HG02588 (cell line): ENCODE results near the gene RPL7A.
"Not testable (repeated sequence)": the region's sequence is repeated elsewhere in the genome, so short reads cannot be mapped to it uniquely, and the experiment has no call there.

ENCODE experiments used
- ATAC-seq: cut with Tn5 transposase; IDR thresholded peaks from one replicate; pipeline ENCODE4 v1.9.1; 2021; ENCODE audit warnings: mild to moderate bottlenecking, moderate library complexity; ENCODE audit not compliant: unreplicated experiment

RPL7A gene

DNA sequence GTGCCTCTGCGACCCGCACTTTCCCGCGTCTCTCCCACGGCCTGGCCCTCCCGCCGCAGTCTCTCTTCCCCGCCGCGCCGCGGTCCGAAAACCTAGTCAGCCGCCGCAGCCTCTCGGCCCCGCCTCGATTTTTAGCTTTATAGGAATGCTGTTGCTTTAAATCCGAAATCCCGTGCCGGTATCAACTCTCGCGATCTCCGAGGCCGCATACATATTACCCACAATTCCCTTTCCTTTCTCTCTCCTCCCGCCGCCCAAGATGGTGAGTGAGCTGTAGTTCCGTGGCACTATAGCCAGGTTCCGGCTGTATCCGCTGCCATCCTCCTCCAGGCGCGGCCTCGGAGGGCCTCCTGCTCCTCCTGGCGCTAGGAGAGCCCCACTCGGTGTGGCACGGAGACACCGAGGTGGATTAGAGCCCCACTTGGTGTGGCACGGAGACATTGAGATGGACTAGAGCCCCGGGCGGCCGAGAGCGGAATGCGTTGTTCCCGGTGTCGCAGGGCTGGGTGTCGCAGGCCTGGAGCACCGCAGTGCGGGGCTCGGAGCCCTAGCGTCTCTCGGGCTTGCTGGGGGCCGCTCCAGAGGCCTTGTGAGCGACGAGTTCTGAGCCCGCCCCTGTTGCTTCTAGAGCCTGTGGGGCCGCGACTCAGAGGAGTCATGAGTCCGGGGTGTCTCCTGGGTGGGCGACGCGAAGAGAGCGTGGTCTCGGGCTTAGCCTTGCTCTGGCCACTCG lies at the start of gene RPL7A, which contains the start of gene MED22:
RPL7A (plus strand) TSS at position 234 of the 733 bp plus-strand sequence; CDS start at position 260, 26 bp downstream.
MED22 (minus strand) TSS at position 147 of the 733 bp plus-strand sequence. CDS start 1,469 bp downstream, outside the sequence.
- ATAC-seq: peak; percentile 56

DNA sequence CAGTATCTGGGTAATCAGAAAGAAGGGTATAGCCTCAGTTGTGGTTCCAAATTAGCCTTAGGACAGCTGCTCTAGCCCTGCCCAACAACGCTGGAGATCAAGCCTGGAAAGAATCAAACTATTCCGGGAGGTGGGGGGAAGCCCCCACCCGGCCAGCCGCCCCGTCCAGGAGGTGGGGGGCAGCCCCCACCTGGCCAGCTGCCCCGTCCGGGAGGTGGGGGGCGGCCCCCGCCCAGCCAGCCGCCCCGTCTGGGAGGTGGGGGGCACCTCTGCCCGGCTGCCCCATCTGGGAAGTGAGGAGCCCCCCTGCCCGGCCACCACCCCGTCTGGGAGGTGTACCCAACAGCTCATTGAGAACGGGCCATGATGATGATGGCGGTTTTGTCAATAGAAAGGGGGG lies 48.0 kb upstream of the RPL7A start:
- ATAC-seq: not testable (repeated sequence)

DNA sequence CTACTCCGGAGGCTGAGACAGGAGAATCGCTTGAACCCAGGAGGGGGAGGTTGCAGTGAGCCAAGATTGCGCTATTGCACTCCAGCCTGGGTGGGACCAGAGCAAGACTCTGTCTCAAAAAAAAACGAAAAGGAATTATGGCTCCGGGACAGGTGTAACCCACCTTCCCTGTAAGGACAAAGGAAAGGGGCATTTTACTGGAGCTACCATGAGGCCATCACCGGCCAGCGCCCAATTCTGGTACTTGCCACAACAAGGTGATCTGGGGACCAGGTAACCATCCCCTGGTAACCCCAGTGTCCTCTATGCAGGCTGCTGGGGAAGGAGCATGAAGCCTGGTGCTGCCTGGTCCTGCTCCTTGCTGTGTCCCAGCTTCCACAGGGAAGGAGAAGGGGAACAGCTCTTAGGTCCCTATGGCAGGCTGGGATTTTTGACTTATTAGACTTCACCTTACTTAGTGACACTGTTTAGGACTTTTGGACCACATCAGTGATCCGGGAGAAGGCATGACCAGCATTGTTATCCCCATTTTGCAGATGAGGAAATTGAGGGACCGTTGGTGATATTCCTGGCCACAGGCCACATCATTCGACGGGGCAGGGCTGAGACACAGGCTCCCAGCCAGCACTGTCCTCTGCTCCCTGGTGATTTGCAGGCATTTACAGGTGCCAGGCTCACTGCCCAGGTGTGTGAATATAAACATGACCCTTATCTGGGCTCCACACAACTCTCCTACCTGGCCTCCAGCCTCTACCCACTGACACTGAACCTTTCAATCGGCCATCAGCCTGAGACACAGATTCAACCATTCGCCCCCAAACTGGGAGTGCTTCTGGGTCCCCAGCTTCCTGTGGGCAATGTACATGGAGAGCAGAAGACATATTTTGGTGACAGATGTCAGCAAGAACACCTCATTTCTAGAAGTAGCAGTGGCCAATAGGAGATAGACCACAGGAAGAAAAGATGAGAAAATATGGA lies 46.5 kb upstream of the RPL7A start:
- ATAC-seq: no peak

DNA sequence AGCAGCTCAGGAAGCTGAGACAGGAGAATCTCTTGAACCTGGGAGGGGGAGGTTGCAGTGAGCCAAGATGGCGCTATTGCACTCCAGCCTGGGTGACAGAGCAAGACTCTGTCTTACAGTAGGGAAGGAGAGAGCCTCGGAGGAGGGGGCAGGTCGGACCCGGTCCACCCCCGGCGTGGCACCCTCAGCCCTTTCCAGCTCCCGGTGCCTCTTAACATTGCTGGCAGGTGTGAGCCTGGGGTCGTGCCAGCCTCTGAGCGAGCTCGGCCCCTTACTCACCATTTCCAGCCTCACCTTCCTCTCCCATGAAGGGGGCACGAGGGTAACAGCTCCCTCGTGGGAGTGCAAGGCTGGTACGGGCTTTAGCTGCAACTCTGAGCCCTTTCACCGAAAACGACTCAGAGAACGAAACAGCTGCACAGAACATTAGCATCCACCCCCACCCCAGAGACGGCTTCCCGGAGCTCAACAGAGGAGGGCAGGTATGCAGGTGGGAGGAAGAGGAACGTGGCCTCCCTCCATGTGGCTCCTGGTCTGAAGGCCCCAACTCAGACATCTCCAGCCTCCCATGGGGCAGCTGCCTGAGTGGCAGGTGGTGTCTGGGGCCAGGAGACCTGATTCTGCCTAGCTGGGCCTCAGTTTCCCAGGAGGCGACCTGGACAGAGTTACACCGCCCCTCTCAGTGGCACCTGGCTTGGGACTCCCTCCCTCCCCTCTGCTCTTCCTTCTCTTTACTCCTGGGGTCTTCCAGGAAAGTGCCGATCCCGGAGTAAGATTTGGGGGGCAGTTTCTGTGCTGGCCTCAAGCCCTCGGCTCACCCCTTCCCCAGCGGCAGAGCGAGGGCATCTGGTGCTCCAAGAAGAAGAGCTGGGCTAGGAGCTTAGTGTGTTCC lies 44.5 kb upstream of the RPL7A start:
- ATAC-seq: no peak

DNA sequence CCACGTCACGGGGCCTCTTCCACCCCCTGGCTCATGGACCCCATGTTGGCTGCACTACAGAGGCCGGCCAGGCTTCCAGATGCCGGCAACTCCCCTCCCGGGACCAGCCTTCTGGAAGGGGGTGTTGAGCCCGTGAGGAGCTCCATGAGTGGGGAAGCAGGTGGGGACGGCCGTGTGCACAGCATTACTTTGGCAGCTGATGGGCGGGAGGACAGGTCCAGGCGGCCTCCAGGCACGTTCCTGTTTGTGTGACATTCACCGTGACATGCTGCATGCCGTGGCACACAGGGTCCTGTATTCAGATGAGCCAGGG lies 43.9 kb upstream of the RPL7A start:
- no peak for ATAC-seq

DNA sequence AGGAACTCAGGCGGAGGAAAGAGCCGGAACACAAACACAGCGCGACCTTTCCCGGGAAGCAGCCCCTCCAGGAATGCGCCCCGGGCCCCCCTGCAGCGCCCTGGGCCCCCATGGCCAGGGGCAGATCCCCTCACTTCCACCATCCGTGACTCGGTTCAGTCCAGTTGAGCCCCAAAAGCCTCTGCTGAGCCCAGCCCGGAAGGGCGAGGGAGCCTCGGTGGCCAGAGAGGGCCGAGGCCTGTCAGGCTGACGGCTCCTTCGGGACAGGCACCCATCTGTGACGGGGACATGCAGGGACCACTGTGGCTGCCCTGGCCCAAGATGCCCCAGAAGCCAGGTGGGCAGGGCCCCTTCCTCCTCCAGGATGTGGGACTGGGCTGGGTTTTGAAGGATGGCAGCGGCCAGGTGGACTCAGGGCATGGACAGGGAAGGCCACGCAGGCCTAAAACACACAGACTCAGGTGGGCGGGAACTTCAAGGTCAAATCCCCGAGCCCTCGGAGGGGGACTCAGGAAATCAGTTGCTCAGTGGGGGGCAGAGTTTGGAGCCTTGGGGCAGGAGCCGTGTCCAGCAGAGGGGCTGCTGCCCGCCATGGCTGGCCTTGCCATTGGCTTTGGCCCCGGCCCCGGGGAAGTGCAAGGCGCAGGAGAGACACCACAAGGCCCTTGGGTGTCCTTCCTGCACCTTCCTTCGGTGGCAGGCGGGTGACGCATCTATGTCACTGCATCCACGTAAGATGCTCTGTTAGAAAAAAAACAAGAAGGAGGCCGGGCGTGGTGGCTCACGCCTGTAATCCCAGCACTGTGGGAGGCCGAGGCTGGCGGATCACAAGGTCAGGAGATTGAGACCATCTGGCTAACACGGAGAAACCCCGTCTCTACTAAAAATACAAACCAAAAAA lies 43.3 kb upstream of the RPL7A start:
- ATAC-seq: no peak

DNA sequence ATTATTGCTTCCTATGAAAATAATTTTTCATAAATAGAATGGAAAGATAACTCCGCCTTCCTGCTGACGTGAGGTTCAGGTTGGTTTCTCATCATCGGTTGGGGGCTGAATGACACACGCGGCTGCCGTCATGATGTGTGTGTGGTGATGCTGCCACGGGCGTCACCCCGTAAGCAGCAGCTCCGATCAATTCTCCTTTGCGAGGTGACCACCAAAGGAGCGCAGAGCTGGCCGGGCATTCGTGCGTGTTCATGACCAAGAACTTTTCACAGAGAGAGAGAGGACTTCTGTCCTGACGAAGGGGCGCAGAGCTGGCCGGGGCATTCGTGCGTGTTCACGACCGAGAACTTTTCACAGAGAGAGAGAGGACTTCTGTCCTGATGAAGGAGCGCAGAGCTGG lies 42.3 kb upstream of the RPL7A start:
- ATAC-seq: no peak

DNA sequence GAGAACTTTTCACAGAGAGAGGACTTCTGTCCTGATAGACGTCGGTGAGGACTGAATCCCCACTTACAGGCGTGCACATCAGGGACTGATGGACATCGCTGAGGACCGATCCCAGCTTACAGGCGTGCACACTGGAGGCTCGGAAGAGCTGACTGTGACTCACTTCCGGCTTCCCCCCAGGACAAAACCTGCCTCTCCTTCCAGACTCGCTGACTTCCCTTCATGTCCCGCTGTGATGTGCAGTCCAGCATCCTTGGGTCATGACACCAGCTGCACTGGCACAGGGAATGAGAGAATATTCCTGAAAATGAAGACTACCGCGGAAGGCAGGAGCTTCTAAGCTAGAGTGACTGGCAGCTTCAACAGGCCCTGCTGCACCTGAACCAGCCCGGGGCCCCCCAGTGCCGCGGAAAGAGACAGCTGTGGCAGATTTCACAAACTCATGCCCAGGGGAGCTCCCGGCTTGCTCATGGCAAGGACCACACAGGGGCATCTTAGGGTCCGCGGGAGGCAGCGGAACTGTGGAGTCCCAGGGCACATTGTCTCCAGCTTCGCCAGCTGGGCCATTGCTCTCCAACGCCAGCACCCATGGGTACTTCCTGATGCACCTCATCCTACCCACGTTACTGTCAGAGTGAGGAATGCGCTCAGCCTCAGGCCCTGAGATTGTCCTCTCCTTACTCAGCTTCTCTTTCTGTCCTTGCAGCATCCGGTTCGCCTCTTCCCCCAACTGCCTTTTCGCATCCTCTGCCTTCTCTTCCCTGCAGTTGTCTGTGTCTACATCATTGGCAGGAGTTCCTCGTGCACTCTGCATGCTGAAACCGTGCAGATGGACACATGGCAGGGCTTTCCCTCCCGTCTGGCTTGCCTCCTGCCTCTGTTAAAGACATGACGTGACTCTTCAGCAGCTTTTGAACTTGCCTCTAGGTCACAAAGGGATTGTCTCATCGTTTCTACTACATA lies 41.5 kb upstream of the RPL7A start:
- ATAC-seq: no peak

DNA sequence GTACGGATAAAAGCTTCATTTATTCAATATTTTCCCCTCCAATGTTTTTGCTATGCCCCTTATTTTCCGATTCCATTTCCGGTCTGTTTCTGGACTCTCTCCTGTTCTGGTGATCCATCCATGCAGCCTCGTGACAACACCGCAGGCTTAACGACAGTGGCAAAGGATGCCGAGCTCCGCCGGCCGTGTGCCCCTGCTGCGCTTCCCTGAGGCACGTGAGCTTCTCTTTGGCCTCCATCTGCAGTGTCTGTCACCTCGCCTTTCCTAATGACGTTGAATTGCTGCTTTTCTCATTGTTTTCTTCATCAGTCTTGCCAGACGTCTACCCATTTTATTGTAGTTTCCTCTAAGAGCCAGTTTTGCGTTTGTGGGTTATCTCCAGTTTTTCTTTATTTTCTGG lies 40.7 kb upstream of the RPL7A start:
- no peak for ATAC-seq

DNA sequence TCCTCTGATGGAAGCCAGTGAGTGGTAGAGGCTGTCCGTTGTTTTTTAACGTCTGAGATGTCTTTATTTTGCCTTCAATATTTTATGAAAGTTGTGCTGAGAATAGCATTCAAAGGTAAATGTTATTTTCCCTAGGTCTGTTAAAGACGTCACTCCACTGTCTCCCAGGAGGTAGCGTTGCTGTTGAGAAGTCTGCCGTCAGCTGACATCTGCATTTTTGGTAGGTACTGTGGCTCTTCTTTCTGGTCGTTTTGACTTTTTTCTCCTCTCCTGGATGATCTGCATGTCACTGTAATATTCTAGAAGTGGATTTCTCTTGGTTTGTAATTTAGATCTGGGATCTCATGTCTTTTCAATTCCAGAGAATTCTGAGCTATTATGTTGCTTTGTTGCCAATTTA lies 38.4 kb upstream of the RPL7A start:
- ATAC-seq: no peak

DNA sequence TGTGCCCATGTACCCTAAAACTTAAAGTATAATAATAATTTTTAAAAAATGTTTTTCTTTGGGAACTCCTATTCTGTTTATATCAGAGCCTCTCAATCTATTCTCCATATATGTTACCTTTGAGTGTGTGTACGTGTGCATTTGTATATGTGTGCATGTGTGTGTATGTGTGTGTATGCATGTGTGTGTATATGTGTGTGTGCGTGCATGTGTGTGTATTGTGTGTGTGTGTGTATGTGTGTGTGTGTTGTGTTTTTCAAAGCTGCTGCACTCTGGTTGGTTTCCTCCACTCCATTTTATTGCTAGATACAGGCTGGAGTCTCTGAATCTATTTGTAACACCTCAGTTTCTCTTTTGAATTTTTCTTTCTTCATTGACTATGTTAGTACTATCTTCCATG lies 32.0 kb upstream of the RPL7A start:
- ATAC-seq: no peak

DNA sequence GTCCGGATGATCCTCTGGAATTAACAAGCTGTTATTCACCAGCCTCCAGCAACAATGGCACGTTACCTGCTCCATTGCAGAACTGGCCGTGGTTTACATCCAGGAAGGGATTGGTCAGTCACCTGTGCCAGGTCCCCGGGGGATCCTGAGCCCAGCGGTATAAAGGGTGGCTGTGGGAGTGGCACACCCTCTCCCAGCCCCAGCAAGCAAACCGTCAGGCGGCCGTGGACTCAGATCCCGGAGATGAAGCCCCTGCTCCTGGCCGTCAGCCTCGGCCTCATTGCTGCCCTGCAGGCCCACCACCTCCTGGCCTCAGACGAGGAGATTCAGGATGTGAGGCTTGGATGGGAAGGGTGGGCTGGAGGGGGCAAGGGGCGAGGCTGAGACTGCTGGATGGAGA lies 30.5 kb upstream of the RPL7A start:
- not testable (repeated sequence) for ATAC-seq

DNA sequence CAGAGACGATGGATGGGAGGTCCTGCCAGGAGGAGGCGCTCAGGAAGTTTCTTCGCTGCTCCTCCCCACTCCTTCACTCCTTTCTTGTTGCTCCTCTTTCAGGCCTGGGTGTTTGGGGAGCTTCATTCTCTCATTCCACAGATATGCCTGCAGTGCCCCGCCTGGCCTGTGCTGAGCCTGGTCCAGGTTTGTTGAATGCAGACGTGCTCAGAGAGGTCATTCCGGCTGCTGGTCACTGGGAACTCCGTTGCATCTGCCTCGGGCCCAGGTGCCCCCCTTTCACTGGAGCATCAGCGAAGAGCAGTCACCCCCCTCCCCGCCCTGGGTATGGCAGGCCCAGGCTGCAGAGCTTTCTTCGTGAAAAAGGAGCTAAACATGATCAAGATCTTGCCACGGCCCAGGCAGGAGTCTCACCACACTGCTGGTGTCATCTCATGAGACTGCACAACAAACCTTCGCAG lies 27.6 kb upstream of the RPL7A start:
- no peak for ATAC-seq

DNA sequence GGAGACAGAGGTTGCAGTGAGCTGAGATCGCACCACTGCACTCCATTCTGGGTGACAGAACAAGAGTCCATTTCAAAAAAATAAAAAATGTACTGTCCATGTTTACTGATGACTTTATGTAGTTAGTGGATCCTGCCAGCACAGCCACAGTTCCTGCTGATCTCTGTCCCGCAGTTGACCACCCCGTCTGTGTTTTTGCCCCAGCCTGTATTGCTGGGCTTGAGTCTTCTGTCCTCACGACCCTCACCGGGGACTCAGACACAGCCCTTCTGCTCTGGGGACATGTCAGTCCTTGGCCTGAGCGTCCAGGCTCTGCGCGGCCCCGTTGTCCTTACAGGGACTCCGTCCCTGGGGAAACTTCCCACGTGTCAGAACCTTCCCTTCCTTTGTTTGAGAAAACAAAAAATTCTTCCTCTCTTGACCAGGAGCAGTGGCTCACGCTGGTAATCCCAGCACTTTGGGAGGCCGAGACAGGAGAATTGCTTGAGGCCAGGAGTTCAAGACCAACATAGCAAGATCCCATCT lies 26.5 kb upstream of the RPL7A start:
- no peak for ATAC-seq

DNA sequence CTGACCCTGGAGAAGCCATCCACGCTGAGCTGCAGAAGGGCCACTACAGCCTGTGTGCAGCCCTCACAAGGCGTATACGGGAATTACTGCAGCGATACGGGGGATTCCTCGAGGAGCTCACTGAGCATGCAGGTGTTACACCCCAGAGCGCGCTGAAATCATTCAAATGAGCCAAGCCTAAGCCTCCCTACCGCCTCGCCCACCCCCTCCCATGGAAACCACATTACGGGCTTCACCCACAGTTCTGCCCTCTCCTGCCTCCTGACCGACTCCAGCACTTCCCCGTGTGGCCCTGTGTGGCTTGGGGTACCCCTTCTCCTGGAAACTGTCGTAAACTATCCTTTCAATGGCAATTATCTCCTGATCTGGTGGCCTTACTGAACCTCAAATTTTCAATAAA lies 25.3 kb upstream of the RPL7A start:
- no peak for ATAC-seq

DNA sequence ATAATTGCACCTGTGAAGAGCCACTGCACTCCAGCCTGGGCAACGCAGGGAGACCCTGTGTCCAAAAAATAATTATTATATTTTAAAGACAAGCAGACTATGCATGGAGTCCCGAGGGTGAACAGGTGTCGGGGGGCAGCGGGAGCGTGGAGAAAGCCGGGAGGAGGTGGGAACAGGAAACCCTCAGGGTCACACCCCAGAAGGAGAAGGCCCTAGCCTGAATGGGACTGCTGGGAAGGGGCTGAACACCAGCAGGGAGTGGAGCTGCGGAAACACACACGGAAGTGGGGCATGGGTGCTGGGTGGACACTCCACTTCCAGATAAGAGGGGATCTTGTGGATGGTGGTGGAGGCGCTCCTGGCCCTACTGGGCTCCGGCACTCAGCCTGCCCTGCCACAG lies 24.8 kb upstream of the RPL7A start:
- ATAC-seq: no peak

DNA sequence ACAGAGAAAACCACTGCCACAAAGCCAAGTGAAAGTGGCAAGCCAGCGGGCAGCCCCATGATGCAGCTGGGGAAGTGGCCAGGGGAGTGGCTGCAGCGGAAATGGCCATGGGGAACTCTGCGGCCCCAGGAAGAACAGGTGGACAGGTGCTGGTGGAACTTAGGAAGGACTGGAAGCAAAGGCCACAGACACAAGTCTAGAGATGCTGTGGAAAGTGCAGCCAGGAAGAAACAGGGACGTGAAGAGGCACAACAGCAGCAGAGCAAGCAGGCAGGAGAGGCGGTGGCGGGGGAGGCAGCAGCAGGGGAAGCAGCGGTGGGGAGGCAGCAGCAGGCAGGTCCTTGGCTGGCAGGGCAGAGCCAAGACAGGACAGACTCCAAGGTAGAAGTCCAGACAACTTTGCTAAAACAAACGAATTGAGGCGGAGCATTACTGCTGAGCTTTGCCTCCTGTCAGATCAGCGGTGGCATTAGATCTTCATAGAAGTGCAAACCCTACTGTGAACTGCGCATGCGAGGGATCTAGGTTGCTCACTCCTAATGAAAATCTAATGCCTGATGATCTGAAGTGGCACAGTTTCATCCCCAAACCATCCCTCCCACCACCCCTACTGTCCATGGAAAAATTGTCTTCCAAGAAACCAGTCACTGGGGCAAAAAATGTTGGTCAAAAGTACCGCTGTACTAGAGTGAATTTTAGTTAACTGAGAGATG lies 23.9 kb upstream of the RPL7A start:
- no peak for ATAC-seq

DNA sequence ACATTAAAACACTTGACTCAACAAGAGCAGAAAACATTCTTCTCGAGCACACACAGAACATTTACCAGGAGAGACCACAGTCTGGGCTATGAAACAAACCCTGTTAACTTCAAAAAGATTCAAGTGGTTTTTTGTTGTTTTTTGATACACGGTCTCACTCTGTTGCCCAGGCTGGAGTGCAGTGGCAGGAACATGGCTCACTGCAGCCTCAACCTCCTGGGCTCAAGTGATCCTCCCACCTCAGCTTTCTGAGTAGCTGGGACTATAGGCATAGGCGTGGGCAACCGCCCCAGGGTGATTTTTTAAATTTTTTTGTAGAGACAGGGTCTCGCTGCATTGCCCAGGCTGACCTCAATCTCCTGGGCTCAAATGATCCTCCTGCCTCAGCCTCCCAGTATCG lies 21.0 kb upstream of the RPL7A start:
- ATAC-seq: not testable (repeated sequence)
